ENCODE data around the gene PSKH1.

GRCh38 chr16:67917852-67918236 lies 24.8 kb downstream of the PSKH1 start:
- TF ChIP-seq EP300 (IDR thresholded peaks at IDR 0.05), result no peak
- TF ChIP-seq CTCF (IDR thresholded peaks at IDR 0.05), result no peak
